Karpas-422 (cell line): ENCODE data around the gene FAM111B. TPM values are rescaled to one million over a fixed set of nuclear protein-coding genes. Genes with fewer than 3 reads are reported as not detected.

Experiments used
- DNase-seq: peaks from one replicate; pipeline ENCODE4 v3.0.0-alpha.2; 2015
- H2AFZ ChIP-seq: fragments of 200-600 bp; sonication (generic); 2 replicates; pipeline ENCODE4 v1.6.1; 2014; ENCODE audit warnings: antibody characterized with exemption, low read length, mixed read lengths
- H3K27ac ChIP-seq: fragments of 200-600 bp; sonication (generic); 2 replicates; pipeline ENCODE4 v1.5.1; 2014; ENCODE audit warnings: mild to moderate bottlenecking, low read length, moderate library complexity
- H3K27me3 ChIP-seq: fragments of 200-600 bp; sonication (generic); 2 replicates; pipeline ENCODE4 v1.6.1; 2014; ENCODE audit warnings: low read length, mixed read lengths
- H3K36me3 ChIP-seq: fragments of 200-600 bp; sonication (generic); 2 replicates; pipeline ENCODE4 v1.6.1; 2014; ENCODE audit warnings: low read length, mixed read lengths; ENCODE audit not compliant: insufficient read depth
- H3K4me1 ChIP-seq: fragments of 200-600 bp; sonication (generic); 2 replicates; pipeline ENCODE4 v1.6.1; 2014; ENCODE audit warnings: mild to moderate bottlenecking, low read length, mixed read lengths
- H3K4me2 ChIP-seq: fragments of 200-600 bp; sonication (generic); 2 replicates; pipeline ENCODE4 v1.6.1; 2014; ENCODE audit warnings: low read length, low read depth, mild to moderate bottlenecking; ENCODE audit not compliant: poor library complexity, severe bottlenecking
- H3K4me3 ChIP-seq: fragments of 200-600 bp; sonication (generic); 2 replicates; pipeline ENCODE4 v1.5.1; 2014; ENCODE audit warnings: mild to moderate bottlenecking, antibody characterized with exemption, low read length, mixed read lengths
- H3K79me2 ChIP-seq: fragments of 200-600 bp; sonication (generic); 2 replicates; pipeline ENCODE4 v1.6.1; 2014; ENCODE audit warnings: mild to moderate bottlenecking, low read length, mixed read lengths
- H3K9ac ChIP-seq: fragments of 200-600 bp; sonication (generic); 2 replicates; pipeline ENCODE4 v1.6.0; 2014; ENCODE audit warnings: low read length
- H3K9me2 ChIP-seq: fragments of 200-600 bp; sonication (generic), shearing (Covaris generic); replicated peaks from 2 replicates; pipeline ENCODE4 v1.6.0; 2014; ENCODE audit warnings: mild to moderate bottlenecking, low read length, moderate library complexity; ENCODE audit not compliant: insufficient read depth
- H3K9me3 ChIP-seq: fragments of 300-700, 200-600 bp; sonication (generic); 2 replicates; pipeline ENCODE4 v1.6.1; 2014; ENCODE audit warnings: low read length, mixed read lengths
- H4K20me1 ChIP-seq: fragments of 200-600 bp; sonication (generic); 2 replicates; pipeline ENCODE4 v1.6.1; 2014; ENCODE audit warnings: mild to moderate bottlenecking, antibody characterized with exemption, low read length, low read depth; ENCODE audit not compliant: insufficient read depth
- total RNA-seq: library from RNA; depleted of rRNA; stranded (reverse); fragments of >200 nt; shearing (Covaris generic); gene quantifications from 2 replicates; pipeline ENCODE4 v1.2.3, GENCODE V29; 2014; ENCODE audit warnings: low replicate concordance

The FAM111B gene
- total RNA-seq, 1 experiment from 2014 or later, result 19.9 TPM

DNA sequence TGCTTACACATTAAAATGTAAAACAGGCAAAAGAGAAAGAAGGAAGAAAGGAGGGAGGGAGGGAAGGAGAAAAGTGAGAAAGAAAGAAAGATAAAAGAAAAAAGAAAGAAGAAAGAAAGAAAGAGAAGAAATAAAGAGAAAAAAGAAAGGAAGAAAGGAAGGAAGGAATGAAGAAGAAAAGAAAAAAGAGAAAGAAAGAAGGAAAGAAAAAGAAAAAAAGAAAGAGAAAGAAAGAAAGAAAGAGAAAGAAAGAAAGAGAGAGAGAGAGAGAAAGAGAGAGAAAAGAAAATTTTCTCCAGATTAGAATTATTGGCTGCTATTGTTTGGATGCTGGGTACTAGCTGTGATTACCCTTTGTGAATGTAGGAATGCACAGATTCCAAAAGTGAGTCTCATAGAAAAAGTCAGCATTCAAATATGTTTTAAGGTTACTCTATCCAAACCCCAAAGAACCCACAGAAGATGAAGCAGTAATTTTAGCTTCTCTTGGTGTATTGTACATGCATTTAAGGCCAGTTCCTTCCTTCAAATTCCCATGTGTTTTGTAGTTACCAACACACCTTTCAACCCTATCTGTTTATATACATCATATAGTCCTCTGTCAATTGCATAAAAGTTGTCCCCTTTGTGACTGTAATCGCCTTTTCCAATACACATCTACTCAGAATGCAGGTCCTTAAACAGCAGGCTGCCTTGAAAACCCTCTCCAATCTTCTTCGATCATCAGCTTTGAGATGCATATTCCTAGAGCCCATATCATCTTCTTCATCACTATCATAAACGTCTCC, 34.8 kb downstream of the FAM111B start:
- Histone ChIP-seq H3K9me2 (no peaks in the 10 kb centered on the region), H4K20me1 (no peaks in the 10 kb centered on the region), H3K9me3 (no peaks in the 10 kb centered on the region), H3K36me3 (peaks cover 6% of the 10 kb centered on the region; the same call in 1 of the 2 replicates), H2AFZ (peak overlapping the region; percentile 95), H3K27ac (peak overlapping the region; percentile 24; the same call in 1 of the 2 replicates), H3K27me3 (no peaks in the 10 kb centered on the region), H3K9ac (peak overlapping the region; percentile 74), H3K4me1 (peaks cover 53% of the 10 kb centered on the region), H3K4me3 (peak overlapping the region; percentile 94), H3K79me2 (peaks cover 18% of the 10 kb centered on the region), H3K4me2 (peak overlapping the region; percentile 98)
- no peak for DNase-seq

DNA sequence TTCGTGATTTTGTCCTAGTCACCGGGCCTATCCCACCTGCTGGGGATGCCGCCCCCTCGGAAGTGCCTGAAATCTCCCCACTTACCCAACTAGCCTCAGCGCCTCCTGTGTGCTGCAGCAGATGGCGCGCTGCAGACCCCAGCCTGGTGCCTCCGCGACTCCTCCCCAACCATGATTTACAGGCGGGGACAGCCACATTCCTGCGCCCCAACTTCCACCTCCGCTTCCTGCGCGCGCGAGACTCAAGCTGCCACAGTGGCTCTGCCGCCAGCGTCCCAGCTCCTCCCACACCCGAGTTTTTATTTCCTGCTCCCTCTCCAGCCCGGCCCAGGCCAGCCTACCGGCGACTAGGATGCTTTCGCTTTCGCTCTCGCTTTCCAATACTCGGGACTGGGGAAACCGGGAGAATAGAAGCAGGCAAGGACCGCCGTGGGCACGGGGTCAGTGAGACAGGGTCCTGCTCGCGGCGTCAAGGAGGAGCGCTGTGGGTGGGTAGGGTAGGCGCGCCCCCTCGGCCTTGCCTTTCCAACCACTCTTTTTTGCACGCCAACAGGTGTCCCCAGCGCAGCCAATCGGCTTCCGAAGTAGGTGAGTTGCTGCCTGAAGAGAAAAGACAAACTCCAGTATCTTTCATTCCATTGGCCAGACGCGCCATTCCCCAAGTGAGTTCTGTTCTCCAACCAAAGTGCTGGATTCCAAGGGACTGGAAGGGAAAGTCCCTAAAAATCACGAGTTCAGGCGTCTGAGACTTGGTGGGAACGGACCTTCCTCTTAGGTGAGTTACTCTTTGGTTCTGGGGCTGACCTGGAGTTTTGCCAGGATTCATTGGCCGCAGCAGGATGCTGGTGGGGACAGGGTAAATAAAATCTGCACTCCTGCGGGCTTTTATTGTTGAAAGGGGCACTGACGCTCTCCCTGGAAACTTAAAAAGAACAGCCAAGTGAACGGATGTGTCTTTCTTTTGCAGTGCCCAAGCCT, 35.8 kb downstream of the FAM111B start, which contains the start of gene FAM111A:
TSS of gene FAM111A (plus strand) at position 327 of the 978 bp plus-strand sequence. CDS start 6,017 bp downstream, outside the sequence.
- Histone ChIP-seq H2AFZ (peak within 1 kb of the TSS; percentile 95), H4K20me1 (no peaks in the 10 kb centered on the region), H3K9ac (peak within 1 kb of the TSS; percentile 74), H3K36me3 (peaks cover 15% of the 10 kb centered on the region; the same call in 1 of the 2 replicates), H3K9me2 (no peaks in the 10 kb centered on the region), H3K9me3 (no peaks in the 10 kb centered on the region), H3K4me2 (peak within 1 kb of the TSS; percentile 98), H3K4me3 (peak within 1 kb of the TSS; percentile 94), H3K4me1 (peaks cover 62% of the 10 kb centered on the region), H3K79me2 (peaks cover 18% of the 10 kb centered on the region), H3K27ac (peak within 1 kb of the TSS; percentile 76), H3K27me3 (no peaks in the 10 kb centered on the region)
- peak; percentile 90 for DNase-seq

DNA sequence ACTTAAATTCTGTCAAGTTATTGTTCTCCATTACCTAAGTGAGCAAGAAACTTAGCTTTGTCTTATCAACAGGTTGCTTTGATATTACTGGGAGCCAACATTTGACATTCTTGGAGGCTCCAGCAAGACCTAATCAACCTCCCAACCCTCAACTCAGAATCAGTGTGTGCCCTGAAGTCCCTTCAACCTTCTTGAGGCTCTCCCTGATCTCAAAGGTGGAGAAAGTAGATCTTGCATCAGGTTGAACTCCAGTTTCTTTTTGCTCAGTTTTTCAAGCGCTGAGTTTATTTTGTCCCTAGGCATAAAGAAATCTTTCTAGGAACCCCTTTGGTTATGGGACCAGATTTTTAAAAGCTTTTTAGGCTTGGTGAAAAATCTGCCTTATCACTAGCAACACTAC, 37.1 kb downstream of the FAM111B start:
- H3K9me2 ChIP-seq, result no peaks in the 10 kb centered on the region
- H2AFZ ChIP-seq, result peak overlapping the region; percentile 49; the same call in 1 of the 2 replicates
- H3K4me3 ChIP-seq, result peak overlapping the region; percentile 94

DNA sequence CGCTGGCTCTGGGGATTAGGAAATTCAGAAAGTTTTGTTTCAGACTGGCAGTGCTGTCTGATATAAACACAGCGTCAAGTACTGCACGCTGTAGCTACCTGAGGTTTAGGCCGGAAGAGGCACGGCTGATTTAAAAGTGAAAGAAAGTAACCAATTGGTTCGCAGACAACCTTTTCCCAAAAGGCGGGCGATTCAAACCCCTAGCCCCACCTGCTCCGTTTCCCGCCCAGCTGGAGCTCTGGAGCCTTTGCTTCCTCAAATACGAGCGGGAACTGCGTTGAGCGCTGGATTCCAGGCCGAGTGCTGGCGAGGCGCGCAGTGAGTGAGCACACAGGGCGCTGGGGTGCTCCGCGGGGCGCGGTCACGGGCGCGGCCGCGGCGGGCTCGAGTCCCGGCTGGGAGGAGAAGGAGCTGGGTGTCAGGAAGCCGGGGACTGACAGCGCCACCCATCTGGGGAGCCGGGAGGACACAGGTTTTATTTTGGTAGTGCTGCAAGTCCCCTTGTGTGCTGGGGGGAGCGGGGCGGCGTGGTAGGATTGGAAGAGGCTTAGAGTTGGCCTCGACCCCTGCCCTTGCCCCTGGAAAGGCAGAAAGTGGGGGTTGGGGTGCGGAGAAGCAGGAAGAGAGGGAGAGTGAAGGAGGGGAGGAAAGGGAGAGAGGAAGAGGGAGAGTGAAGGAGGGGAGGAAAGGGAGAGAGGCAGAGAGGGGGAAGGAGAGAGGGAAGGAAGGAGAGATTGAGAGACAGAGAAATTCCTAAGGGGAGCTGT, 37.7 kb downstream of the FAM111B start:
- no peaks in the 10 kb centered on the region for H4K20me1 ChIP-seq
- H3K27me3 ChIP-seq, result no peaks in the 10 kb centered on the region
- peak overlapping the region; percentile 76 for H3K27ac ChIP-seq
- peak overlapping the region; percentile 94 for H3K4me3 ChIP-seq
- H3K4me1 ChIP-seq, result peaks cover 63% of the 10 kb centered on the region
- H3K9ac ChIP-seq, result peak overlapping the region; percentile 74
- no peaks in the 10 kb centered on the region for H3K9me3 ChIP-seq
- H3K9me2 ChIP-seq, result no peaks in the 10 kb centered on the region
- H3K79me2 ChIP-seq, result peaks cover 18% of the 10 kb centered on the region
- peaks cover 31% of the 10 kb centered on the region for H3K36me3 ChIP-seq
- peak; percentile 92 for DNase-seq
- peak overlapping the region; percentile 98 for H3K4me2 ChIP-seq
- H2AFZ ChIP-seq, result peak overlapping the region; percentile 49; the same call in 1 of the 2 replicates

More for the DNA sequence above, 37.1 kb downstream of the FAM111B start:
- Histone ChIP-seq H3K4me1 (peaks cover 63% of the 10 kb centered on the region), H3K9me3 (no peaks in the 10 kb centered on the region), H3K4me2 (peak overlapping the region; percentile 98), H3K27me3 (no peaks in the 10 kb centered on the region), H3K79me2 (peaks cover 18% of the 10 kb centered on the region), H3K27ac (peak overlapping the region; percentile 76), H4K20me1 (no peaks in the 10 kb centered on the region), H3K36me3 (peaks cover 28% of the 10 kb centered on the region), H3K9ac (peak overlapping the region; percentile 74)
- peak; percentile 54 for DNase-seq

DNA sequence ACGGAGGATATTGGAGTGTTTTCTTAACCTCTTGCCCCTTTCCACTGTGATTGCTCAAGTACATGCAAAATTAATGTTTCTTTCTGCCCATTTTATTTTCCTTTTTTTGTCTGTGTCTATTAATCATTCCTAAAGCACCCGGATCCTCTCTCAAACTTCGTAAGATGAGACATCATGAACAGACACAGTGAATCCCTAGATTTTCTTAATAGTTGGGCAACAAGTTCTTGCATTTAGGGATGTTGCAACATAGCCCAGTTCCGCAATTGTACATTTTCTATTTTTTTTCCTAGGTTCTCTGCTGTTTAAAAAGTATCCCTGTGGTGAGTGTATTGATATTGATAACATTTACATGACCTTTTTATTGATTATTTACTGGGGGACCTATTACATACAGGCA, 38.5 kb downstream of the FAM111B start:
- DNase-seq, result no peak
- H3K27me3 ChIP-seq, result no peaks in the 10 kb centered on the region
- peaks cover 36% of the 10 kb centered on the region for H3K36me3 ChIP-seq
- no peak overlapping the region for H2AFZ ChIP-seq
- H3K4me2 ChIP-seq, result peak overlapping the region; percentile 98
- peaks cover 63% of the 10 kb centered on the region for H3K4me1 ChIP-seq
- H3K79me2 ChIP-seq, result peaks cover 18% of the 10 kb centered on the region
- no peaks in the 10 kb centered on the region for H3K9me3 ChIP-seq
- peak overlapping the region; percentile 76 for H3K27ac ChIP-seq
- no peaks in the 10 kb centered on the region for H3K9me2 ChIP-seq
- H3K9ac ChIP-seq, result peak overlapping the region; percentile 74
- H4K20me1 ChIP-seq, result no peaks in the 10 kb centered on the region
- H3K4me3 ChIP-seq, result peak overlapping the region; percentile 94

DNA sequence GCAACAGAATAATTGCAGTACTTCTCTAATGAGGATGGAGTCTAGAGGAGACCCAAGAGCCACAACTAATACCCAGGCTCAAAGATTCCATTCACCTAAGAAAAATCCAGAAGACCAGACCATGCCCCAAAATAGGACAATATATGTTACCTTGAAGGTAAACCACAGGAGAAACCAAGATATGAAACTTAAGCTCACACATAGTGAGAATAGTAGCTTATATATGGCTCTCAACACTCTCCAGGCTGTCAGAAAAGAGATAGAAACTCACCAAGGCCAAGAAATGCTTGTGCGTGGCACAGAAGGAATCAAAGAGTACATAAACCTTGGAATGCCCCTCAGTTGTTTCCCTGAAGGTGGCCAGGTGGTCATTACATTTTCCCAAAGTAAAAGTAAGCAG, 44.7 kb downstream of the FAM111B start:
- H3K36me3 ChIP-seq, result peaks cover 33% of the 10 kb centered on the region
- no peak overlapping the region for H3K4me2 ChIP-seq
- no peaks in the 10 kb centered on the region for H3K27me3 ChIP-seq
- H3K9me3 ChIP-seq, result no peaks in the 10 kb centered on the region
- DNase-seq, result no peak
- H3K9ac ChIP-seq, result no peak overlapping the region
- H2AFZ ChIP-seq, result no peak overlapping the region
- H3K4me3 ChIP-seq, result no peak overlapping the region
- peaks cover 20% of the 10 kb centered on the region for H3K4me1 ChIP-seq
- no peak overlapping the region for H3K27ac ChIP-seq
- H3K79me2 ChIP-seq, result no peaks in the 10 kb centered on the region; the same call in 1 of the 2 replicates
- H4K20me1 ChIP-seq, result no peaks in the 10 kb centered on the region
- no peaks in the 10 kb centered on the region for H3K9me2 ChIP-seq

DNA sequence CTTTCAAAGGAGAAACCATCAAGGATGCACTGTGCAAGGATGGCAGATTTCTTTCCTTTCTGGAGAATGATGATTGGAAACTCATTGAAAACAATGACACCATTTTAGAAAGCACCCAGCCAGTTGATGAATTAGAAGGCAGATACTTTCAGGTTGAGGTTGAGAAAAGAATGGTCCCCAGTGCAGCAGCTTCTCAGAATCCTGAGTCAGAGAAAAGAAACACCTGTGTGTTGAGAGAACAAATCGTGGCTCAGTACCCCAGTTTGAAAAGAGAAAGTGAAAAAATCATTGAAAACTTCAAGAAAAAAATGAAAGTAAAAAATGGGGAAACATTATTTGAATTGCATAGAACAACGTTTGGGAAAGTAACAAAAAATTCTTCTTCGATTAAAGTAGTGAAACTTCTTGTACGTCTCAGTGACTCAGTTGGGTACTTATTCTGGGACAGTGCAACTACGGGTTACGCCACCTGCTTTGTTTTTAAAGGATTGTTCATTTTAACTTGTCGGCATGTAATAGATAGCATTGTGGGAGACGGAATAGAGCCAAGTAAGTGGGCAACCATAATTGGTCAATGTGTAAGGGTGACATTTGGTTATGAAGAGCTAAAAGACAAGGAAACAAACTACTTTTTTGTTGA, 45.4 kb downstream of the FAM111B start:
- Histone ChIP-seq H3K9ac (no peak overlapping the region), H3K4me3 (no peak overlapping the region), H3K9me2 (no peaks in the 10 kb centered on the region), H2AFZ (no peak overlapping the region), H3K9me3 (no peaks in the 10 kb centered on the region), H4K20me1 (no peaks in the 10 kb centered on the region), H3K27ac (no peak overlapping the region), H3K4me1 (peaks cover 13% of the 10 kb centered on the region), H3K4me2 (no peak overlapping the region), H3K36me3 (peaks cover 27% of the 10 kb centered on the region), H3K79me2 (no peaks in the 10 kb centered on the region), H3K27me3 (no peaks in the 10 kb centered on the region)
- DNase-seq, result no peak
